Neural progenitor cell (in vitro differentiated cells): ENCODE measurements around the gene SEC62. TPM values are rescaled to one million over a fixed set of nuclear protein-coding genes. Genes with fewer than 3 reads are reported as not detected.

Experiments
- DNase-seq: peaks from one replicate; pipeline ENCODE4 v3.0.0-alpha.2; 2016; ENCODE audit warnings: low spot score
- H2AFZ ChIP-seq: fragments of 200-600 bp; sonication (generic); replicated peaks from 2 replicates; pipeline ENCODE4 v1.6.1; 2016; ENCODE audit warnings: antibody characterized with exemption
- H3F3A ChIP-seq: fragments of 200-600 bp; sonication (generic); 2 replicates; pipeline ENCODE4 v1.6.1; 2016; ENCODE audit warnings: antibody characterized with exemption, low read depth
- H3K27ac ChIP-seq: fragments of 200-600 bp; sonication (generic); 2 replicates; pipeline ENCODE4 v1.5.1; 2016; ENCODE audit warnings: mild to moderate bottlenecking
- H3K27me3 ChIP-seq: fragments of 200-600 bp; sonication (generic); 2 replicates; pipeline ENCODE4 v1.6.1; 2016; ENCODE audit warnings: mild to moderate bottlenecking, moderate library complexity
- H3K36me3 ChIP-seq: fragments of 200-600 bp; sonication (generic); 2 replicates; pipeline ENCODE4 v1.5.1; 2016
- H3K4me1 ChIP-seq: fragments of 200-600 bp; sonication (generic); 2 replicates; pipeline ENCODE4 v1.6.1; 2016; ENCODE audit warnings: mixed run types
- H3K4me2 ChIP-seq: fragments of 200-600 bp; sonication (generic); 2 replicates; pipeline ENCODE4 v1.6.1; 2016
- H3K4me3 ChIP-seq: fragments of 200-600 bp; sonication (generic); 2 replicates; pipeline ENCODE4 v1.5.1; 2016
- H3K79me2 ChIP-seq: fragments of 200-600 bp; sonication (generic); 2 replicates; pipeline ENCODE4 v1.6.1; 2016; ENCODE audit warnings: low read depth
- H3K9ac ChIP-seq: fragments of 200-600 bp; sonication (generic); 2 replicates; pipeline ENCODE4 v1.6.1; 2016
- H3K9me3 ChIP-seq: fragments of 200-600 bp; sonication (generic); 2 replicates; pipeline ENCODE4 v1.5.1; 2016; ENCODE audit warnings: low read depth
- H4K20me1 ChIP-seq: fragments of 200-600 bp; sonication (generic); 2 replicates; pipeline ENCODE4 v1.6.1; 2016; ENCODE audit warnings: low read depth
- H3K27ac Mint-ChIP-seq: 3 replicates; pipeline ENCODE4 v1.8.0; 2021; ENCODE audit warnings: mixed read lengths
- H3K27me3 Mint-ChIP-seq: 2 replicates; pipeline ENCODE4 v1.8.0; 2022; ENCODE audit warnings: low read depth, mild to moderate bottlenecking, inconsistent platforms, moderate library complexity, mixed read lengths; ENCODE audit not compliant: insufficient read depth
- H3K36me3 Mint-ChIP-seq: 3 replicates; pipeline ENCODE4 v1.8.0; 2021; ENCODE audit warnings: mixed read lengths
- H3K4me1 Mint-ChIP-seq: 3 replicates; pipeline ENCODE4 v1.8.0; 2021; ENCODE audit warnings: mixed read lengths
- H3K4me3 Mint-ChIP-seq: 3 replicates; pipeline ENCODE4 v1.8.0; 2021; ENCODE audit warnings: mild to moderate bottlenecking, moderate library complexity, mixed read lengths
- H3K9me3 Mint-ChIP-seq: 3 replicates; pipeline ENCODE4 v1.8.0; 2020; ENCODE audit warnings: mixed read lengths
- EZH2 ChIP-seq: fragments of 200-600 bp; sonication (generic); IDR thresholded peaks from 2 replicates; pipeline ENCODE4 v1.6.1; 2017; ENCODE audit warnings: antibody characterized with exemption, mild to moderate bottlenecking, moderate library complexity
- EZH2phosphoT487 ChIP-seq: fragments of 200-600 bp; sonication (generic); IDR thresholded peaks from 2 replicates; pipeline ENCODE4 v1.6.1; 2017; ENCODE audit warnings: antibody characterized with exemption
- total RNA-seq: library from RNA; depleted of rRNA; stranded (reverse); fragments of >200 nt; gene quantifications from 2 replicates; pipeline ENCODE4 v1.2.3, GENCODE V29; 2015; ENCODE audit warnings: low replicate concordance
- TF ChIP-seq, protein P1 (sequence below): fragments of 200-600 bp; sonication (generic); IDR thresholded peaks from 2 replicates; pipeline ENCODE4 v1.5.1; 2017; ENCODE audit warnings: antibody characterized with exemption, mild to moderate bottlenecking

SEC62 gene
- total RNA-seq, 1 donor from 2014 or later, result 34.8 TPM

- Histone ChIP-seq H3K9ac (no peak overlapping the region), H4K20me1 (peaks cover 3% of the 10 kb centered on the region), H3F3A (no peaks in the 10 kb centered on the region), H3K79me2 (no peaks in the 10 kb centered on the region), H3K4me3 (no peak overlapping the region), H3K4me2 (no peak overlapping the region), H3K27ac (no peak overlapping the region), H2AFZ (no peak overlapping the region), H3K36me3 (peaks cover 29% of the 10 kb centered on the region), H3K4me1 (no peaks in the 10 kb centered on the region), H3K9me3 (no peaks in the 10 kb centered on the region), H3K27me3 (no peaks in the 10 kb centered on the region)
- no peaks in the 10 kb centered on the region for H3K9me3 Mint-ChIP-seq
- H3K4me3 Mint-ChIP-seq, result no peak overlapping the region
- no peak for TF ChIP-seq EZH2
- TF ChIP-seq, protein P1, sequence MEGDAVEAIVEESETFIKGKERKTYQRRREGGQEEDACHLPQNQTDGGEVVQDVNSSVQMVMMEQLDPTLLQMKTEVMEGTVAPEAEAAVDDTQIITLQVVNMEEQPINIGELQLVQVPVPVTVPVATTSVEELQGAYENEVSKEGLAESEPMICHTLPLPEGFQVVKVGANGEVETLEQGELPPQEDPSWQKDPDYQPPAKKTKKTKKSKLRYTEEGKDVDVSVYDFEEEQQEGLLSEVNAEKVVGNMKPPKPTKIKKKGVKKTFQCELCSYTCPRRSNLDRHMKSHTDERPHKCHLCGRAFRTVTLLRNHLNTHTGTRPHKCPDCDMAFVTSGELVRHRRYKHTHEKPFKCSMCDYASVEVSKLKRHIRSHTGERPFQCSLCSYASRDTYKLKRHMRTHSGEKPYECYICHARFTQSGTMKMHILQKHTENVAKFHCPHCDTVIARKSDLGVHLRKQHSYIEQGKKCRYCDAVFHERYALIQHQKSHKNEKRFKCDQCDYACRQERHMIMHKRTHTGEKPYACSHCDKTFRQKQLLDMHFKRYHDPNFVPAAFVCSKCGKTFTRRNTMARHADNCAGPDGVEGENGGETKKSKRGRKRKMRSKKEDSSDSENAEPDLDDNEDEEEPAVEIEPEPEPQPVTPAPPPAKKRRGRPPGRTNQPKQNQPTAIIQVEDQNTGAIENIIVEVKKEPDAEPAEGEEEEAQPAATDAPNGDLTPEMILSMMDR, result no peak
- no peak for TF ChIP-seq EZH2phosphoT487
- no peaks in the 10 kb centered on the region for H3K27me3 Mint-ChIP-seq
- H3K36me3 Mint-ChIP-seq, result peaks cover 10% of the 10 kb centered on the region
- no peak for DNase-seq
- H3K4me1 Mint-ChIP-seq, result no peaks in the 10 kb centered on the region
- H3K27ac Mint-ChIP-seq, result no peak overlapping the region
Measured at GRCh38 chr3:169993761-169994160, 27.2 kb downstream of the SEC62 start.

DNA sequence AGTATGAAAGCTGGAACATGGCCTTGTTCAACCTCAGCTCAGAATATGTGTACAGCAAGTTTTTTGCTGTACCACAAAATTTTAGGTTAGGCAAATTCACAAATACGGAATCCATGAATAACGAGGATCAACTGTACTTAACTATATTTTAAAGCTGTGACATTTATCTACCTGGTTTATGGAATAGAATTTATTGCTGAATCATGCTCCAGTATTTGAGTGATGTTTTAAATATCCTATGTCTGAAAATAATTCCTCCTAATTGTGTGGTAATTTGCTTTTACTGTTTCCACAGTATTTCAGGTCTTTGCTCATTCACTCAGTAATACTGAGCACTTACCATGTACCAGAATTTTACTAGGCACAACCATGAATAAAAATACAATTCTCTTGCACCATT, 29.5 kb downstream of the SEC62 start:
- TF ChIP-seq, protein P1, result no peak
- TF ChIP-seq EZH2 (no peak), EZH2phosphoT487 (no peak)
- no peaks in the 10 kb centered on the region for H3K9me3 ChIP-seq
- H3K4me3 Mint-ChIP-seq, result no peak overlapping the region
- no peaks in the 10 kb centered on the region for H3K4me1 ChIP-seq
- H3K27me3 Mint-ChIP-seq, result no peaks in the 10 kb centered on the region
- H3K4me2 ChIP-seq, result no peak overlapping the region
- H3K36me3 ChIP-seq, result peaks cover 11% of the 10 kb centered on the region
- peaks cover 3% of the 10 kb centered on the region for H4K20me1 ChIP-seq
- no peaks in the 10 kb centered on the region for H3K79me2 ChIP-seq
- no peak overlapping the region for H3K27ac ChIP-seq
- H3K9me3 Mint-ChIP-seq, result no peaks in the 10 kb centered on the region
- H3F3A ChIP-seq, result no peaks in the 10 kb centered on the region
- no peak overlapping the region for H3K27ac Mint-ChIP-seq
- no peak overlapping the region for H3K9ac ChIP-seq
- H3K27me3 ChIP-seq, result no peaks in the 10 kb centered on the region
- no peak overlapping the region for H2AFZ ChIP-seq
- no peak overlapping the region for H3K4me3 ChIP-seq
- peaks cover 13% of the 10 kb centered on the region for H3K36me3 Mint-ChIP-seq
- no peak for DNase-seq
- no peaks in the 10 kb centered on the region for H3K4me1 Mint-ChIP-seq

DNA sequence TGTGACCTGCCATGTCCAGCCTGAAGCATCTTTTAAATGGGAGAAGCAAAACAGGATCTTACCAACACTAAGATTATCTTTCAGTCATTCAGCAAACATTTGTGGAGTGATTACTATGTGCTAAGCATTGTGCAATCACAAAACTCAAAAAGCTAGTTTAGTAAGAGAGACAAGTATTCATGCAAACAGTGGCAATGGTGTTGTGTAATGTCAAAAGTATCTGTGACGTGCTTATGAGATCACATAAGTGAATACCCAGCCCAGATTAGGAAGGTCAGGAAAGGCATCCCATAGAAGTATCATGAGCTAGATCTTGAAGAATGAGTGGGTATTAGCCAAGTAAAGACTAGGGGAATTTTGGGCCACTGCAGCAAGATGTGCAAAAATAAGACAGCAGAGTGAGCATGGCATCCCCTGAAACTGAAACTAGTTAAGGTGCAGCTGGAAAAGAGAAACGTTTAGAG, 32.1 kb downstream of the SEC62 start:
- Mint-ChIP-seq H3K36me3 (peaks cover 6% of the 10 kb centered on the region), H3K4me3 (no peak overlapping the region), H3K27me3 (no peaks in the 10 kb centered on the region), H3K4me1 (peaks cover 3% of the 10 kb centered on the region), H3K27ac (no peak overlapping the region), H3K9me3 (no peaks in the 10 kb centered on the region)
- Histone ChIP-seq H3K4me3 (no peak overlapping the region), H2AFZ (no peak overlapping the region), H3K9me3 (no peaks in the 10 kb centered on the region), H4K20me1 (no peaks in the 10 kb centered on the region), H3K36me3 (no peaks in the 10 kb centered on the region), H3K4me1 (no peaks in the 10 kb centered on the region), H3F3A (no peaks in the 10 kb centered on the region), H3K79me2 (no peaks in the 10 kb centered on the region), H3K27ac (no peak overlapping the region), H3K9ac (no peak overlapping the region), H3K27me3 (no peaks in the 10 kb centered on the region), H3K4me2 (no peak overlapping the region)
- DNase-seq, result no peak
- no peak for TF ChIP-seq EZH2phosphoT487
- TF ChIP-seq EZH2, result no peak
- TF ChIP-seq, protein P1, result no peak
